GM18909 (cell line): ENCODE results near the gene B3GALNT2.
A peak's percentile ranks its signal among the peaks of the same experiment; 100 is the strongest.

Source experiments
- ATAC-seq: cut with Tn5 transposase; IDR thresholded peaks from one replicate; pipeline ENCODE4 v1.9.1; 2021; ENCODE audit warnings: mild to moderate bottlenecking; ENCODE audit not compliant: unreplicated experiment, poor library complexity

B3GALNT2 gene

DNA sequence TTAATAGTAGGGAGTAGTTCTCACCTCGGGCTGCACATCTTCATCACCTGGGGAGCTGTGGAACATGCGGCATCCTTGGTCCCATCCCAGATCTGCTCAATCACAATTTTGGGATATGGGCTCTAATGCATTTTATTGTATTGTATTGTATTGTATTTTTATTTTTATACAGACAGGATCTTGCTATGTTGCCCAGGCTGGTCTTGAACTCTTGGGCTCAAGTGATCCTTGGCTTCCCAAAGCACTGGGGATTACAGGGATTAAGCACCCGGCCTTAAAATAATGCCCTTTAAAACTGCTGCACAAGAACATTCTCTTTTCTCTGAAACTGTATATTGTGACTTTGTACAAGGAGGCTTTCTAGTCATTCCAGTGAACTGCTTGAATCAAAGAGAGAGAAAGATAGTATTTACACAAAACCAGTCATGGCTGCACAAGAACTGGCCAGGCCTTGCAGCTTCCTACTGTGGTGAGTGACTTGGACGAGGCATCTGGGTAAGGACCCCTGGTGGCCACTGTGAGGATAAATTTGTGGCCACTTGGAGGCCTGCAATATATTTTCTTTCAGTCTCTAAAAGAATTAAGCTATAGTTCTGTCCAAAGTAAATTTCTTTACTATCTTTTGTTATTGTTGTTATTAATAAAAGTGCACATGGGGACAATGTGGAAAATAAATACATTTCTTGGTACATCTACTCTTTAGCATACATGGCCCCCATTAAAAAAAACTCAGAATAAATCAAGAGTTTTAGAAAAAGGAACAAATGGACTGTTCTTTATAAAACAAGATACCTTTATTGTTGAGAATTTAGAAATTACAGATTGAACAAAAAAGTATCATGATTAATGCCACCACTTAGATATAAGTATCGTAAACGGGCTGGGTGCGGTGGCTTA is 89.0 kb downstream of the B3GALNT2 start:
- ATAC-seq, result peak; percentile 68

DNA sequence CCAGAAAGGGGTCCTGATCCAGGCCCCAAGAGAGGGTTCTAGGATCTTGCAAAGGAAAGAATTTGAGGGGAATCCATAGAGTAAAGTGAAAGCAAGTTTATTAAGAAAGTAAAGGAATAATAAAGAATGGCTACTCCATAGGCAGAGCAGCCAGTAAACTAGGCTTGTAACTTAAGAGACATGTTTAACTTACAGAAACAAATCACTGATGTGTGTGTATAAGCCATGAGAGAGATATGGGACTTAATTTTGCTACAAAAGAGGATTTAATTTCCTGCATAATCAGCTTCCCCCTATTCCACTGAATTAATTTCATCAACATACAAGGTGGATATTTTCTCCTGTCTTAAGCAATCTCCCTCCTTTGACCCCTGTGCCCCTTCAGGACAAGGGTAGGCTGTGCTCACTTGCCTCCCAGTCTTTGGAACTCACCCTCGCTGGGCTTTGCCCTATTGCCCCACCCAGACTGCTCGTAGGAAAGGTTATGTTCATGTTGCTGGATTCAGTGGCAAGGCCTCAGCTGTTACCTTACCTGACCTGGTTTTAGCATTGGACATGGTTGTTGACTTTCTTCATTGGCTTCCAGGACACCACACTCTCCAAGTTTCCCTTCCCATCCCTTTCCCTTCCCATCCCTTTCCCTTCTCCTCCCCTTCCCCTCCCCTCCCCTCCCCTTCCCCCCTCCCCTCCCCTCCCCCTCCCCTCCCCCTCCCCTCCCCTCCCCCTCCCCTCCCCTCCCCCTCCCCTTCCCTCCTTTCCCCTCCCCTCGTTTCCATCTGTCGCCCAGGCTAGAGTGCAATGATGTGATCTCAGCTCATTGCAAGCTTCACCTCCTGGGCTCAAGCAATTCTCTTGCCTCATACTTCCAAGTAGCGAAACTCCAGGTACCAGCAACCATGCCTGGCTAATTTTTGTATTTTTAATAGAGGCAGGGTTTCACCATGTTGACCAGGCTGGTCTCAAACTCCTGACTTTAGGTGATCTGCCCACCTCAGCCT is 92.5 kb downstream of the B3GALNT2 start:
- ATAC-seq, result no peak

DNA sequence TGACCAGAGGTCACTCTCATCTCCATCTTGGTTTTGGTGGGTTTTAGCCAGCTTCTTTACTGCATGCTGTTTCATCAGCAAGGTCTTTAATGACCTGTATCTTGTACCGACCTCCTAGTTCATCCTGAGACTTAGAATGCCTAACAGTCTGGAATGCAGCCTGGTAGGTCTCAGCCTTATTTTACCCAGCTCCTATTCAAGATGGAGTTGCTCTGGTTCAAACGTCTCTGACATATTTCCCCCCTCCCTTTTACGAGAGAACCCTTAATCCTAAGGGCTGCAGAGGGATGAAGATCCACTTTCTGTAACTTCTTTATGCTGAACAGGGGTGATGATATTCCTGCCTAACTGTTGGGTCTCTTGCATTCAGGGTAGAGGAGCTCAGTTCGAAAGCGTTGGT is 93.8 kb downstream of the B3GALNT2 start:
- no peak for ATAC-seq

DNA sequence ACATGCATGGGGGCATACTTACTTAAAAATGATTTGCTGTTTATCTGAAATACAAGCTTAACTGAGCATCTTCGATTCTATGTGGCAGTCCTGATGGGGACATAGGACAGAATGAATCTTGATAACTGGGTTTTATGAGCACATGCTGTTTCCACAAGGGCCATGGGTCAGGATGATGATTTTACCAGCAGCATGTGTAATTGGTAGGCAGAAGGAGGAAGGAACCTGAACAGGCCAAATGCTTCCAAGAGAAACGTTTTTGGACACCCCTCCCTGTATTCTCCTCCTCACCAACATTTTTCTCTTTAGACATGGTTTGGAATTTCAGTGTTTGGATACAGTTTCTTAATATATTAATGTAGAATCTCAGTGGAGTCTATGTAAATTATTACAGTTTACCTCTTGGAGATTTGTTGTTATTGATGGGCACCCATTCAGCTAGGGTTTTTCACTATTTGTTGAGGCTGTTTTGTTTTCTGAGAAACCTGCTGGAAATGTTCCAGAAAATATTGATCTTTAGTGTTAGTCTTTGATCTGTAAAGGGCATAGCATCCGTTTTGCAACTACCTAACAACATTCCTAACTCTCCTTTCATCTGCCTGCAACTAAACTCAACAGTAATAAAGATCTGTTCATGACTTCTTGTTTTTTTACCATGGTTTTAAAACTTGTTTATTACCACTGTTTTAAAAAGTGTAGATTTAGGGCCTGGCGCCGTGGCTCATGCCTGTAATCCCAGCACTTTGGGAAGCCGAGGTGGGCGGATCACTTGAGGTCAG is 95.0 kb downstream of the B3GALNT2 start:
- ATAC-seq, result no peak

DNA sequence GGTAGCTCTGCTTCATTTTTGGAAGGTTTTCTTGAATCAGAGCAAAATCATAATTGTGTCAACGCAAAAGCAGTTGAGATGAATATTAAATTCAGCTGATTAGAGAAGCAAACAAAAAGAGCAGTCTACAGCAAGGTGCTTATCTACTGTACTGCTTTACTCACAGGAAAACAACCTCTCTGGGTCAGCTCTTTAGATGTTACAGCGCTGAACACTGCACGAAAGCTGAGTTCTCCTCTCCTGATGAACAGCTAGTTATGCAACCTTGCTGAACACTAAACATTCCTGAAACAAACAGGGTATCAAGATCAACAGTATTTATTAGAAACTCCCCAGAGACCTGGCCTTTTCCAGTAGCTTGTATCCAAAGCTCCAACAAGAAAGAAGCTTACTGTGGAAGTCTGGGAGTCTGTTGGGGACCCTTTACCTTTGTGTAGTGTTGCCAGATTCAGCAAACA is 95.7 kb downstream of the B3GALNT2 start:
- ATAC-seq, result no peak

DNA sequence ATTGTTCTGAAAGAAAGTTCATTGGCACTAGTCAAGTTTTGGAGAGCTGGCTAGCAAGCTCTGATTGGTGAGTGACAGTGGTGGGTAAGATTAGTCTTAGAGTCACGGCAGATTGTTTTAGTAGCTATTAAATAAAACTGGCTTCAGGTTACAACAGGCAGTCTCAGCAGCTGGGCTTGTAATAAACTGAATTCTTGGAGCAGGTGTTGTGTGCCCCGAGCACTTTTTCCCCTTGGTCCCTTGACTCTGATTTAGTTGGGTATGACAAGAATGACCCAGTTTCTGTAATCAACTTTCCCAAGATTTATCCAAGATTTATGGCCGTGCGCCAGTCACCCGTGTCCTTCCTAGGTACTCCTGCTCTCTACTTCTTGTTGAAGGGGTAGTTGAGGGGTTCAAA is 96.8 kb downstream of the B3GALNT2 start:
- no peak for ATAC-seq

GRCh38 chr1:235404190-235404589 is 100.1 kb downstream of the B3GALNT2 start:
- no peak for ATAC-seq

DNA sequence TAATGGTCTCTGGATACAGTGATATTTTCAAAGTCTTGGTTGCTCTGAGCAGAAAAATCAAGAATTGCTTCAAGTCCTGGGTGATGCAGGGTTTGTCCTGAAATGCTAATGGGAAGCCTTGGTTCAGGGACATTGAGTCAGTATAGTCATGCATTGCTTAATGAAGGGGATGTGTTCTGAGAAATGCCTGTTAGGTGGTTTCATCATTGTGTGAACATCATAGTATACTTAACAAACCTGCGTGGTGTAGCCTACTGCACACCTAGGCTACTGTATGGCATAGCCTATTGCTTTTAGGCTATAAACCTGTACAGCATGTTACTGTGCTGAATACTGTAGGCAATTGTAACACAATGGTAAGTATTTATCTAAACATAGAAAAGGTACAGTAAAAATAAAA is 100.7 kb downstream of the B3GALNT2 start:
- no peak for ATAC-seq

DNA sequence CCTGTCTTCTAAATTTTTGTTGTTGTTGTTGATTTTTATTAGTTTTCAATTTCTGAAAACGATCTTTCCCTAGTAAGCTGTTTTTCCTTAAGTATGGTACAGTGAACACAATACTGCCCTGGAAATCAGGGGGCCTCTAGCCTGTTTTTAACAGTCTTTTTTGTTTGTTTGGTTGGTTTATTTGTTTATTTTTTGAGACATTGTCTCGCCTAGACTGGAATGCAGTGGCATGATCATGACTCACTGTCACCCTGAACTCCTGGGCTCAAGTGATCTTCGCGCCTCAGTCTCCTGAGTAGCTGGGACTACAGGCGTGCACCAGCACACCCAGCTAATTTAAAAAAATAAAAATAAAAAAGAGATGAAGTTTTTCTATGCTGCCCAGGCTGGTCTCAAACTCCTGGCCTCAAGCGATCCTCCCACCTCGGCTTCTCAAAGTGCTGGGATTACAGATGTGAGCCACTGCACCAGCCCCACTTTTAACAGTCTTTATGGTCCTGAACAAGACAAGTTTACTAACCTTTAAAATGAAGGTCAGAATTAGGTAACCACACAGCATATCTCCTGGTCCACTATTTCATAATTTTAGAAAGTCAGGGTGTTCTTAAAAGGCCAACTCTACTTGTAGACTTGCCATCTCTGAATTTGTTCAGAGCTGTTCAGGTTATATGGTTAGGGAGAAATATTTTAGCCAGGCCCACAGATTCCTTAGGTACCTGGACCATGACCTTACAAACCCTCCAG is 101.6 kb downstream of the B3GALNT2 start:
- ATAC-seq, result no peak

DNA sequence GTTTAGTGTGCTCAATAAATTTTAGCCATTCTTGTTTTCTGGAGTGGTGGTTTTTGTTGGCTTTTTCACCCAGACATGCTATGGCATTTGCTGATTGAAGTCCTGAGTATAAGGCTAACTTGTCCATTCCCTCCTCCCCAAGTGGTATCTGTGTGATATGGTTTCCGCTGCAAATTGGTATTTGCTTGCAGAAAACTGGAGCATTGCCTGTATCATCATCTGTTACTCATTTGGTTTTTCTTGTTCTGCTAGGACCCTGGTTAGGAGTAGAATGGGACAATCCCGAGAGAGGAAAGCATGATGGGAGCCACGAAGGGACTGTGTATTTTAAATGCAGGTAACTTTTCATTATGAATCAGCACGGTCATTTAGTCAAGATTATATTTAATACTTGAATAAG is 103.0 kb downstream of the B3GALNT2 start:
- ATAC-seq, result no peak
